Measurements from ENCODE around the gene PITPNM3.

- TF ChIP-seq EZH2 (IDR thresholded peaks at IDR 0.05) (no peak), POLR2AphosphoS5 (IDR thresholded peaks at IDR 0.05; ENCODE audit: borderline replicate concordance, low read depth, low read length) (no peak)
Measured at GRCh38 chr17:6472517-6472916, 83.8 kb downstream of the PITPNM3 start.
